HG03575 (cell line): ENCODE data around the gene SIT1.

Experiments
- ATAC-seq: cut with Tn5 transposase; IDR thresholded peaks from one replicate; pipeline ENCODE4 v1.9.1; 2021; ENCODE audit not compliant: unreplicated experiment, insufficient number of reproducible peaks, low FRiP score; ENCODE audit errors: extremely low read depth

Gene SIT1

GRCh38 chr9:35664531-35665470 lies 14.1 kb upstream of the SIT1 start, which contains the start of gene ARHGEF39:
ARHGEF39 (minus strand) TSS chr9:35665195; CDS start chr9:35665169, 26 bp downstream.
- ATAC-seq: no peak

GRCh38 chr9:35662437-35662836 lies 11.7 kb upstream of the SIT1 start:
- ATAC-seq: no peak

- ATAC-seq: no peak
Measured at GRCh38 chr9:35661756-35662350, 11.1 kb upstream of the SIT1 start.

- no peak for ATAC-seq
Measured at GRCh38 chr9:35660966-35661415, 10.3 kb upstream of the SIT1 start.

GRCh38 chr9:35659340-35659739 lies 8.6 kb upstream of the SIT1 start:
- no peak for ATAC-seq

GRCh38 chr9:35658968-35659220 lies 8.2 kb upstream of the SIT1 start:
- no peak for ATAC-seq

- ATAC-seq: peak; percentile 22
Measured at GRCh38 chr9:35658137-35658967, 7.6 kb upstream of the SIT1 start, which contains the start of gene CCDC107. CCDC107 (plus strand) TSS chr9:35658292; CDS start chr9:35658380, 88 bp downstream.

- ATAC-seq: peak; percentile 63
Measured at GRCh38 chr9:35657546-35658136, 6.9 kb upstream of the SIT1 start, which contains the start of gene RMRP. RMRP (minus strand) TSS chr9:35658019.

- ATAC-seq: no peak
Measured at GRCh38 chr9:35656831-35657545, 6.3 kb upstream of the SIT1 start.

GRCh38 chr9:35656348-35656747 lies 5.6 kb upstream of the SIT1 start:
- ATAC-seq: no peak

- ATAC-seq: no peak
Measured at GRCh38 chr9:35653611-35654010, 2.9 kb upstream of the SIT1 start.

GRCh38 chr9:35652829-35653209 lies 2.1 kb upstream of the SIT1 start:
- no peak for ATAC-seq

- no peak for ATAC-seq
Measured at GRCh38 chr9:35651956-35652828, 1.5 kb upstream of the SIT1 start.

GRCh38 chr9:35649431-35650340 lies 1.0 kb downstream of the SIT1 start:
- ATAC-seq: no peak

GRCh38 chr9:35646533-35647265 lies 4.0 kb downstream of the SIT1 start:
- ATAC-seq: peak; percentile 66

- ATAC-seq: no peak
Measured at GRCh38 chr9:35646153-35646532, 4.6 kb downstream of the SIT1 start.
